WTC11 (cell line): ENCODE results near the gene P2RY6. TPM values are rescaled to one million over a fixed set of nuclear protein-coding genes. Genes with fewer than 3 reads are reported as not detected.
A peak's percentile ranks its signal among the peaks of the same experiment; 100 is the strongest.

ENCODE experiments used
- ATAC-seq: fragments of 200-7000 bp; cut with Tn5 transposase; 2 replicates; pipeline ENCODE4 v1.10.0; 2021; ENCODE audit warnings: mild to moderate bottlenecking, moderate library complexity
- CTCF ChIA-PET: fragments of 300-600 bp; sonication (Branson Sonifier 250); formaldehyde crosslinking; loops from one replicate; lab custom pipeline; 2021; ENCODE audit warnings: antibody characterized with exemption; lab: Charles Lee
- POLR2A ChIA-PET: fragments of 350-600 bp; sonication (Branson Sonifier 250); formaldehyde crosslinking; loops from one replicate; lab custom pipeline; 2021; ENCODE audit warnings: antibody characterized with exemption; lab: Charles Lee
- DNase-seq: peaks from one replicate; pipeline ENCODE4 v3.0.0; 2021; ENCODE audit warnings: low spot score
- H3K27ac Mint-ChIP-seq: 2 replicates; pipeline ENCODE4 v1.8.0; 2021; ENCODE audit warnings: mixed read lengths
- H3K27me3 Mint-ChIP-seq: 2 replicates; pipeline ENCODE4 v1.8.0; 2021; ENCODE audit warnings: low read depth, mild to moderate bottlenecking, moderate library complexity, mixed read lengths
- H3K36me3 Mint-ChIP-seq: 2 replicates; pipeline ENCODE4 v1.8.0; 2021; ENCODE audit warnings: mixed read lengths
- H3K4me1 Mint-ChIP-seq: 2 replicates; pipeline ENCODE4 v1.8.0; 2022; ENCODE audit warnings: mixed read lengths
- H3K4me3 Mint-ChIP-seq: 2 replicates; pipeline ENCODE4 v1.8.0; 2021; ENCODE audit warnings: mild to moderate bottlenecking, moderate library complexity, mixed read lengths
- H3K9me3 Mint-ChIP-seq: 2 replicates; pipeline ENCODE4 v1.8.0; 2021; ENCODE audit warnings: mixed read lengths
- GRHL2 ChIP-seq: fragments of 250-450 bp; sonication (Bioruptor Pico); IDR thresholded peaks from 2 replicates; pipeline ENCODE4 v1.8.0; 2022; ENCODE audit warnings: mild to moderate bottlenecking, moderate library complexity; ENCODE audit not compliant: insufficient replicate concordance, severe bottlenecking
- IRF2 ChIP-seq: sonication (generic); formaldehyde crosslinking; IDR thresholded peaks from 2 replicates; pipeline ENCODE4 v1.8.0; 2022; ENCODE audit warnings: low read depth, missing genetic modification reagents, borderline replicate concordance
- MYBL2 ChIP-seq: sonication (generic); formaldehyde crosslinking; IDR thresholded peaks from 2 replicates; pipeline ENCODE4 v1.8.1; 2023; ENCODE audit warnings: mild to moderate bottlenecking, moderate library complexity, missing genetic modification reagents
- NFE2L1 ChIP-seq: sonication (generic); formaldehyde crosslinking; IDR thresholded peaks from 2 replicates; pipeline ENCODE4 v1.8.1; 2023; ENCODE audit warnings: missing genetic modification reagents
- NR3C1 ChIP-seq: sonication (generic); formaldehyde crosslinking; conservative IDR thresholded peaks from 2 replicates; pipeline ENCODE4 v1.8.1; 2023; ENCODE audit warnings: low read depth, mild to moderate bottlenecking, missing genetic modification reagents
- PRDM15 ChIP-seq: sonication (generic); formaldehyde crosslinking; IDR thresholded peaks from 2 replicates; pipeline ENCODE4 v1.8.0; 2022; ENCODE audit warnings: missing genetic modification reagents
- TEAD1 ChIP-seq: sonication (generic); formaldehyde crosslinking; IDR thresholded peaks from 2 replicates; pipeline ENCODE4 v1.8.0; 2022; ENCODE audit warnings: mild to moderate bottlenecking, missing genetic modification reagents
- USF1 ChIP-seq: sonication (generic); formaldehyde crosslinking; IDR thresholded peaks from 2 replicates; pipeline ENCODE4 v1.8.0; 2022; ENCODE audit warnings: mild to moderate bottlenecking, missing genetic modification reagents
- USF2 ChIP-seq: sonication (generic); formaldehyde crosslinking; IDR thresholded peaks from 2 replicates; pipeline ENCODE4 v1.8.1; 2023; ENCODE audit warnings: mild to moderate bottlenecking, missing genetic modification reagents, moderate library complexity
- ZBTB21 ChIP-seq: sonication (generic); formaldehyde crosslinking; IDR thresholded peaks from 2 replicates; pipeline ENCODE4 v1.8.1; 2023; ENCODE audit warnings: mild to moderate bottlenecking, missing genetic modification reagents, borderline replicate concordance
- ZNF121 ChIP-seq: sonication (generic); formaldehyde crosslinking; IDR thresholded peaks from 2 replicates; pipeline ENCODE4 v1.8.0; 2023; ENCODE audit warnings: missing genetic modification reagents
- ZNF138 ChIP-seq: sonication (generic); formaldehyde crosslinking; conservative IDR thresholded peaks from 2 replicates; pipeline ENCODE4 v1.8.1; 2022; ENCODE audit warnings: mild to moderate bottlenecking, moderate library complexity, missing genetic modification reagents
- total RNA-seq: library from RNA; stranded (reverse); gene quantifications from 3 replicates; pipeline ENCODE4 v1.2.3, GENCODE V29; 2021
- TF ChIP-seq, protein P1 (sequence below): sonication (generic); formaldehyde crosslinking; IDR thresholded peaks from 2 replicates; pipeline ENCODE4 v1.8.0; 2022; ENCODE audit warnings: mild to moderate bottlenecking, missing genetic modification reagents
- TF ChIP-seq, protein P2 (sequence below): fragments of 250-450 bp; sonication (Bioruptor Pico); conservative IDR thresholded peaks from 2 replicates; pipeline ENCODE4 v1.9.0; 2021; ENCODE audit warnings: mild to moderate bottlenecking
- TF ChIP-seq, protein P3 (sequence below): sonication (generic); formaldehyde crosslinking; IDR thresholded peaks from 2 replicates; pipeline ENCODE4 v1.8.0; 2023; ENCODE audit warnings: mild to moderate bottlenecking, missing genetic modification reagents
- TF ChIP-seq, protein P4 (sequence below): sonication (generic); formaldehyde crosslinking; IDR thresholded peaks from 2 replicates; pipeline ENCODE4 v1.8.1; 2022; ENCODE audit warnings: low read depth, mild to moderate bottlenecking, moderate library complexity, missing genetic modification reagents, borderline replicate concordance
- TF ChIP-seq, protein P5 (sequence below): sonication (generic); formaldehyde crosslinking; conservative IDR thresholded peaks from 2 replicates; pipeline ENCODE4 v1.8.1; 2022; ENCODE audit warnings: mild to moderate bottlenecking, missing genetic modification reagents
- TF ChIP-seq, protein P6 (sequence below): fragments of 250-450 bp; sonication (Bioruptor Pico); IDR thresholded peaks from 2 replicates; pipeline ENCODE4 v1.9.0; 2021; ENCODE audit warnings: mild to moderate bottlenecking
- TF ChIP-seq, protein P7 (sequence below): sonication (generic); formaldehyde crosslinking; IDR thresholded peaks from 2 replicates; pipeline ENCODE4 v1.8.0; 2023; ENCODE audit warnings: missing genetic modification reagents

Gene P2RY6
- total RNA-seq, 1 experiment from 2014 or later: not detected

DNA sequence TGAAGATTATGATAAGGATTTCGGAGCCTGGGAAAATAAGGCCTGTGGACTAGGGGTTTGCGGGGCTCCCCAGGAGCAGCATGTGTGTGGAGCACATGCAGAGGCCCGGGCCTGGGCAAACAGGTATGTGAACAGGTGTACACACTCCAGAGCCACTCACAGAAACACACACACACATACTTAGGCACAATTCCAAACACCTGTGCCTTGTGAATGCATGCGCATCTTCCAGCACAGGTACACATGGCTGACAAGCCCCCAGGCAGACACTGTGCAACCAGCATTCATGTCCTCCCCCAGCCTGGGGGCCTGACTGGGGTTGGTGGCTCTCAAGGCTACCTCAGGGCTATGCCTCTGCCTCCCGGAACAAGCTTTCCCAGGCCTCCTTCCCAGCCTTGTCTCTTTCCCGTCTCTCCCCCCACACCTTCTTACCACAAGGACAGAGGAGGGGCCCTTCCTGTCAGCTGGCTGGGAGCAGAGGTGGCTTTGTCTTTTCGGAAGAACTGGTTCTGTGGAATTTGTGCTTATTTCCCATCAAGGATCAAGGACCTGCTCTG, 2.6 kb upstream of the P2RY6 start:
- CTCF ChIA-PET: interaction anchor here (0.9 to 5.0 kb wide), 11 partner anchors 17 to 91 kb away, joined by 3 to 36 read pairs (median 7); partner anchors contain the start of gene ARHGEF17
- TF ChIP-seq NR3C1 (CRISPR knock-in tag) (no peak), USF1 (no peak), PRDM15 (CRISPR knock-in tag) (no peak), ZNF138 (no peak), GRHL2 (CRISPR knock-in tag) (no peak), ZNF121 (CRISPR knock-in tag) (no peak), ZBTB21 (no peak), TEAD1 (CRISPR knock-in tag) (no peak), IRF2 (CRISPR knock-in tag) (no peak), USF2 (CRISPR knock-in tag) (no peak), NFE2L1 (CRISPR knock-in tag) (no peak), MYBL2 (CRISPR knock-in tag) (no peak)
- TF ChIP-seq, protein P1, sequence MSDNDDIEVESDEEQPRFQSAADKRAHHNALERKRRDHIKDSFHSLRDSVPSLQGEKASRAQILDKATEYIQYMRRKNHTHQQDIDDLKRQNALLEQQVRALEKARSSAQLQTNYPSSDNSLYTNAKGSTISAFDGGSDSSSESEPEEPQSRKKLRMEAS (CRISPR knock-in tag): no peak
- TF ChIP-seq, protein P2, sequence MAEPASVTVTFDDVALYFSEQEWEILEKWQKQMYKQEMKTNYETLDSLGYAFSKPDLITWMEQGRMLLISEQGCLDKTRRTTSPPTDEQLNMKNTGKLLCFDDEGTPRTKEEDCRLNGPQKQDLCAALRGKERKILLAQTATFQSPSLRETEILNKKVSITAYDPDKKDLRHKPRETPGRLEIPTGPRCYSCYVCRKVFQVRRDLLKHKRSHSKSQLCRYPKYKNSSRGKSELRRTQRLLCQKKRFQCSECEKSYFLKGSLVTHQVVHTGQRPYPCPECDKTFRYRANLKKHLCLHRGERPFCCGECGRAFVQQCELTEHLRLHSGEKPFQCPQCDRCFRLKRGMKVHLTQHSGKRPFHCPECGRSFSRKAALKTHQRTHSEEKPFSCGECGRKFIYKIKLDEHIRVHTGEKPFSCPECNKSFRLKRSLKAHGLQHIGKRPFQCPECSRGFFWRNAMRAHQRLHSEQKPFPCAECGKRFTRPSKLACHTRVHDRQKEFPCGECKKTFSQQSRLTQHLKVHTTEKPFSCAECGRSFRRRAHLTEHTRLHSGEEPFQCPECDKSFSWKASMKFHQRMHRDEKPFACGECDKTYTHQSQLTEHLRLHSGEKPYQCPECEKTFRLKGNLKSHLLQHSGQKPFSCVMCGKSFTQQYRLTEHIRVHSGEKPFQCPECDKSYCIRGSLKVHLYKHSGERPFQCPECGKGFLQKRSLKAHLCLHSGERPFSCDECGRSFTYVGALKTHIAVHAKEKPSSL (CRISPR knock-in tag): no peak
- TF ChIP-seq, protein P3, sequence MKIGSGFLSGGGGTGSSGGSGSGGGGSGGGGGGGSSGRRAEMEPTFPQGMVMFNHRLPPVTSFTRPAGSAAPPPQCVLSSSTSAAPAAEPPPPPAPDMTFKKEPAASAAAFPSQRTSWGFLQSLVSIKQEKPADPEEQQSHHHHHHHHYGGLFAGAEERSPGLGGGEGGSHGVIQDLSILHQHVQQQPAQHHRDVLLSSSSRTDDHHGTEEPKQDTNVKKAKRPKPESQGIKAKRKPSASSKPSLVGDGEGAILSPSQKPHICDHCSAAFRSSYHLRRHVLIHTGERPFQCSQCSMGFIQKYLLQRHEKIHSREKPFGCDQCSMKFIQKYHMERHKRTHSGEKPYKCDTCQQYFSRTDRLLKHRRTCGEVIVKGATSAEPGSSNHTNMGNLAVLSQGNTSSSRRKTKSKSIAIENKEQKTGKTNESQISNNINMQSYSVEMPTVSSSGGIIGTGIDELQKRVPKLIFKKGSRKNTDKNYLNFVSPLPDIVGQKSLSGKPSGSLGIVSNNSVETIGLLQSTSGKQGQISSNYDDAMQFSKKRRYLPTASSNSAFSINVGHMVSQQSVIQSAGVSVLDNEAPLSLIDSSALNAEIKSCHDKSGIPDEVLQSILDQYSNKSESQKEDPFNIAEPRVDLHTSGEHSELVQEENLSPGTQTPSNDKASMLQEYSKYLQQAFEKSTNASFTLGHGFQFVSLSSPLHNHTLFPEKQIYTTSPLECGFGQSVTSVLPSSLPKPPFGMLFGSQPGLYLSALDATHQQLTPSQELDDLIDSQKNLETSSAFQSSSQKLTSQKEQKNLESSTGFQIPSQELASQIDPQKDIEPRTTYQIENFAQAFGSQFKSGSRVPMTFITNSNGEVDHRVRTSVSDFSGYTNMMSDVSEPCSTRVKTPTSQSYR (CRISPR knock-in tag): no peak
- TF ChIP-seq, protein P4, sequence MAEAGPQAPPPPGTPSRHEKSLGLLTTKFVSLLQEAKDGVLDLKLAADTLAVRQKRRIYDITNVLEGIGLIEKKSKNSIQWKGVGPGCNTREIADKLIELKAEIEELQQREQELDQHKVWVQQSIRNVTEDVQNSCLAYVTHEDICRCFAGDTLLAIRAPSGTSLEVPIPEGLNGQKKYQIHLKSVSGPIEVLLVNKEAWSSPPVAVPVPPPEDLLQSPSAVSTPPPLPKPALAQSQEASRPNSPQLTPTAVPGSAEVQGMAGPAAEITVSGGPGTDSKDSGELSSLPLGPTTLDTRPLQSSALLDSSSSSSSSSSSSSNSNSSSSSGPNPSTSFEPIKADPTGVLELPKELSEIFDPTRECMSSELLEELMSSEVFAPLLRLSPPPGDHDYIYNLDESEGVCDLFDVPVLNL (CRISPR knock-in tag): no peak
- TF ChIP-seq, protein P5, sequence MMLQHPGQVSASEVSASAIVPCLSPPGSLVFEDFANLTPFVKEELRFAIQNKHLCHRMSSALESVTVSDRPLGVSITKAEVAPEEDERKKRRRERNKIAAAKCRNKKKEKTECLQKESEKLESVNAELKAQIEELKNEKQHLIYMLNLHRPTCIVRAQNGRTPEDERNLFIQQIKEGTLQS (CRISPR knock-in tag): no peak
- TF ChIP-seq, protein P6, sequence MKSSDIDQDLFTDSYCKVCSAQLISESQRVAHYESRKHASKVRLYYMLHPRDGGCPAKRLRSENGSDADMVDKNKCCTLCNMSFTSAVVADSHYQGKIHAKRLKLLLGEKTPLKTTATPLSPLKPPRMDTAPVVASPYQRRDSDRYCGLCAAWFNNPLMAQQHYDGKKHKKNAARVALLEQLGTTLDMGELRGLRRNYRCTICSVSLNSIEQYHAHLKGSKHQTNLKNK (CRISPR knock-in tag): no peak
- TF ChIP-seq, protein P7, sequence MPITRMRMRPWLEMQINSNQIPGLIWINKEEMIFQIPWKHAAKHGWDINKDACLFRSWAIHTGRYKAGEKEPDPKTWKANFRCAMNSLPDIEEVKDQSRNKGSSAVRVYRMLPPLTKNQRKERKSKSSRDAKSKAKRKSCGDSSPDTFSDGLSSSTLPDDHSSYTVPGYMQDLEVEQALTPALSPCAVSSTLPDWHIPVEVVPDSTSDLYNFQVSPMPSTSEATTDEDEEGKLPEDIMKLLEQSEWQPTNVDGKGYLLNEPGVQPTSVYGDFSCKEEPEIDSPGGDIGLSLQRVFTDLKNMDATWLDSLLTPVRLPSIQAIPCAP (CRISPR knock-in tag): no peak
- peaks cover 38% of the 10 kb centered on the region for H3K4me1 Mint-ChIP-seq
- no peaks in the 10 kb centered on the region for H3K9me3 Mint-ChIP-seq
- no peak overlapping the region for H3K4me3 Mint-ChIP-seq
- DNase-seq: no peak
- H3K27ac Mint-ChIP-seq: no peak overlapping the region
- peak; percentile 63 for ATAC-seq
- H3K27me3 Mint-ChIP-seq: peaks cover 26% of the 10 kb centered on the region
- POLR2A ChIA-PET: interaction anchor here (1.4 kb wide), 1 partner anchor 27 kb away, joined by 3 read pairs; no protein-coding TSS in a partner anchor
- H3K36me3 Mint-ChIP-seq: no peaks in the 10 kb centered on the region
